ENCODE measurements around the gene CDC20.

Gene CDC20

GRCh38 chr1:43350976-43351375 lies 7.8 kb upstream of the CDC20 start:
- Histone ChIP-seq H3K4me1 (ENCODE audit: low read length) (no peaks in the 10 kb centered on the region), H3K27me3 (ENCODE audit: low read depth, low read length) (no peaks in the 10 kb centered on the region), H3K79me2 (ENCODE audit: low read length) (no peaks in the 10 kb centered on the region), H3K36me3 (replicated peaks; ENCODE audit: low read depth, low read length) (no peaks in the 10 kb centered on the region), H3K4me3 (ENCODE audit: low read length) (no peak overlapping the region), H3K4me2 (ENCODE audit: low read length) (no peak overlapping the region), H3K27ac (ENCODE audit: low read length) (no peak overlapping the region), H4K20me1 (ENCODE audit: insufficient read depth, low read length) (no peaks in the 10 kb centered on the region), H2AFZ (ENCODE audit: low read depth, low read length) (no peak overlapping the region), H3K9me3 (ENCODE audit: insufficient read depth, low read length) (no peaks in the 10 kb centered on the region), H3K9ac (ENCODE audit: low read length) (no peak overlapping the region)
- TF ChIP-seq, protein P1, sequence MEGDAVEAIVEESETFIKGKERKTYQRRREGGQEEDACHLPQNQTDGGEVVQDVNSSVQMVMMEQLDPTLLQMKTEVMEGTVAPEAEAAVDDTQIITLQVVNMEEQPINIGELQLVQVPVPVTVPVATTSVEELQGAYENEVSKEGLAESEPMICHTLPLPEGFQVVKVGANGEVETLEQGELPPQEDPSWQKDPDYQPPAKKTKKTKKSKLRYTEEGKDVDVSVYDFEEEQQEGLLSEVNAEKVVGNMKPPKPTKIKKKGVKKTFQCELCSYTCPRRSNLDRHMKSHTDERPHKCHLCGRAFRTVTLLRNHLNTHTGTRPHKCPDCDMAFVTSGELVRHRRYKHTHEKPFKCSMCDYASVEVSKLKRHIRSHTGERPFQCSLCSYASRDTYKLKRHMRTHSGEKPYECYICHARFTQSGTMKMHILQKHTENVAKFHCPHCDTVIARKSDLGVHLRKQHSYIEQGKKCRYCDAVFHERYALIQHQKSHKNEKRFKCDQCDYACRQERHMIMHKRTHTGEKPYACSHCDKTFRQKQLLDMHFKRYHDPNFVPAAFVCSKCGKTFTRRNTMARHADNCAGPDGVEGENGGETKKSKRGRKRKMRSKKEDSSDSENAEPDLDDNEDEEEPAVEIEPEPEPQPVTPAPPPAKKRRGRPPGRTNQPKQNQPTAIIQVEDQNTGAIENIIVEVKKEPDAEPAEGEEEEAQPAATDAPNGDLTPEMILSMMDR (IDR thresholded peaks at IDR 0.05; ENCODE audit: low read depth, low read length), result no peak
- no peak for TF ChIP-seq EZH2phosphoT487 (IDR thresholded peaks at IDR 0.05; ENCODE audit: low read depth)

GRCh38 chr1:43351421-43352350 lies 7.1 kb upstream of the CDC20 start:
- Histone ChIP-seq H3K9ac (ENCODE audit: low read length) (no peak overlapping the region), H3K36me3 (replicated peaks; ENCODE audit: low read depth, low read length) (no peaks in the 10 kb centered on the region), H3K4me1 (ENCODE audit: low read length) (no peaks in the 10 kb centered on the region), H3K4me3 (ENCODE audit: low read length) (no peak overlapping the region), H3K4me2 (ENCODE audit: low read length) (no peak overlapping the region), H3K79me2 (ENCODE audit: low read length) (no peaks in the 10 kb centered on the region), H3K9me3 (ENCODE audit: insufficient read depth, low read length) (no peaks in the 10 kb centered on the region), H3K27me3 (ENCODE audit: low read depth, low read length) (no peaks in the 10 kb centered on the region), H2AFZ (ENCODE audit: low read depth, low read length) (no peak overlapping the region), H3K27ac (ENCODE audit: low read length) (no peak overlapping the region), H4K20me1 (ENCODE audit: insufficient read depth, low read length) (no peaks in the 10 kb centered on the region)
- no peak for TF ChIP-seq EZH2phosphoT487 (IDR thresholded peaks at IDR 0.05; ENCODE audit: low read depth)
- TF ChIP-seq, protein P1 (IDR thresholded peaks at IDR 0.05; ENCODE audit: low read depth, low read length), result no peak

GRCh38 chr1:43352351-43352705 lies 6.5 kb upstream of the CDC20 start:
- no peaks in the 10 kb centered on the region for H3K36me3 ChIP-seq (replicated peaks; ENCODE audit: low read depth, low read length)
- no peak for TF ChIP-seq EZH2phosphoT487 (IDR thresholded peaks at IDR 0.05; ENCODE audit: low read depth)
- TF ChIP-seq, protein P1 (IDR thresholded peaks at IDR 0.05; ENCODE audit: low read depth, low read length), result no peak
- no peak overlapping the region for H3K27ac ChIP-seq (ENCODE audit: low read length)
- no peak overlapping the region for H3K4me2 ChIP-seq (ENCODE audit: low read length)
- H3K9ac ChIP-seq (ENCODE audit: low read length), result no peak overlapping the region
- H3K4me3 ChIP-seq (ENCODE audit: low read length), result no peak overlapping the region
- H3K9me3 ChIP-seq (ENCODE audit: insufficient read depth, low read length), result no peaks in the 10 kb centered on the region
- H3K27me3 ChIP-seq (ENCODE audit: low read depth, low read length), result no peaks in the 10 kb centered on the region
- no peaks in the 10 kb centered on the region for H4K20me1 ChIP-seq (ENCODE audit: insufficient read depth, low read length)
- H2AFZ ChIP-seq (ENCODE audit: low read depth, low read length), result no peak overlapping the region
- H3K4me1 ChIP-seq (ENCODE audit: low read length), result no peaks in the 10 kb centered on the region
- H3K79me2 ChIP-seq (ENCODE audit: low read length), result no peaks in the 10 kb centered on the region

DNA sequence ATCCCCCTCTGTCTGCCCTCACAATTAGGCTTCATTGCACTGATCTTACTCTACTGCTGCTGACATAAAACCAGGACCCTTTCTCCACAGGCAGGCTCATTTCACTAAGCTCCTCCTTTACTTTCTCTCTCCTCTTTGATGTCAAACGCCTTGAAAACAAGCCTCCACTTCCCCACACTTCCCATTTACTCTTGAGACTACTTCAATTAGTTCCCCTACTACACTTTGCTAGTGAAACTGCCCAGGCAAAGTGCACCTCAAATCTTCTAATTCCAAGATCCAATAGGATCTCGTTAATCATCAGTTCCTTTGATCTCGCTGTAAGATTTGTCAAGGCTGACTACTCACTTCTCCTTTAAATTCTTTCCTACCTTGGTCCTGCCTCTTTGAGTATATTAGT lies 5.9 kb upstream of the CDC20 start:
- Histone ChIP-seq H3K27ac (ENCODE audit: low read length) (no peak overlapping the region), H3K9ac (ENCODE audit: low read length) (no peak overlapping the region), H3K36me3 (replicated peaks; ENCODE audit: low read depth, low read length) (no peaks in the 10 kb centered on the region), H3K4me1 (ENCODE audit: low read length) (peaks cover 2% of the 10 kb centered on the region; the same call in 1 of the 2 replicates), H4K20me1 (ENCODE audit: insufficient read depth, low read length) (no peaks in the 10 kb centered on the region), H3K4me2 (ENCODE audit: low read length) (no peak overlapping the region), H2AFZ (ENCODE audit: low read depth, low read length) (no peak overlapping the region), H3K27me3 (ENCODE audit: low read depth, low read length) (no peaks in the 10 kb centered on the region), H3K9me3 (ENCODE audit: insufficient read depth, low read length) (no peaks in the 10 kb centered on the region), H3K79me2 (ENCODE audit: low read length) (no peaks in the 10 kb centered on the region; the same call in 1 of the 2 replicates), H3K4me3 (ENCODE audit: low read length) (no peak overlapping the region)
- TF ChIP-seq, protein P1 (IDR thresholded peaks at IDR 0.05; ENCODE audit: low read depth, low read length), result no peak
- TF ChIP-seq EZH2phosphoT487 (IDR thresholded peaks at IDR 0.05; ENCODE audit: low read depth), result no peak

Measured in OCI-LY3 (cell line).